HepG2 (cell line): ENCODE data around the gene OR4M1.
"Not testable (repeated sequence)": the region's sequence is repeated elsewhere in the genome, so short reads cannot be mapped to it uniquely, and the experiment has no call there.

Experiments used
- ATF6 ChIP-seq: sonication (generic); formaldehyde crosslinking; conservative IDR thresholded peaks from 2 replicates; pipeline ENCODE4 v1.4.0; 2020; ENCODE audit warnings: missing genetic modification reagents
- BCLAF1 ChIP-seq: fragments of 450-650 bp; IDR thresholded peaks from 2 replicates; pipeline ENCODE4 v1.6.1; 2017; ENCODE audit warnings: mild to moderate bottlenecking
- CEBPB ChIP-seq: IDR thresholded peaks from 2 replicates; pipeline ENCODE4 v1.6.1; 2011; ENCODE audit warnings: low read depth, low read length, improper control_type of control experiment, borderline replicate concordance
- CHD2 ChIP-seq: IDR thresholded peaks from 2 replicates; pipeline ENCODE4 v1.6.1; 2011; ENCODE audit warnings: low read depth, low read length, improper control_type of control experiment
- DDIT3 ChIP-seq: sonication (generic); formaldehyde crosslinking; IDR thresholded peaks from 2 replicates; pipeline ENCODE4 v1.4.0; 2020; ENCODE audit warnings: mild to moderate bottlenecking, missing genetic modification reagents
- E2F5 ChIP-seq: sonication (generic); formaldehyde crosslinking; conservative IDR thresholded peaks from 2 replicates; pipeline ENCODE4 v1.4.0; 2020; ENCODE audit warnings: missing genetic modification reagents
- HNRNPH1 ChIP-seq: fragments of 200-400 bp; formaldehyde crosslinking; optimal IDR thresholded peaks from 2 replicates; pipeline ENCODE3; 2017; ENCODE audit warnings: mild to moderate bottlenecking, low read depth, low read length
- NONO ChIP-seq, 2 experiments: fragments of 450-650 bp in 1 of 2; sonication (generic) in 1 of 2; formaldehyde crosslinking in 1 of 2; IDR thresholded peaks in 1 of 2; conservative IDR thresholded peaks in 1 of 2; 2 replicates each; pipeline versions ENCODE4 v1.6.1 to v1.8.0; 2017 to 2022; ENCODE audit warnings: mild to moderate bottlenecking in 1 of 2, missing genetic modification reagents in 1 of 2, moderate library complexity in 1 of 2
- TARDBP ChIP-seq: sonication (generic); formaldehyde crosslinking; IDR thresholded peaks from 2 replicates; pipeline ENCODE4 v1.8.0; 2022; ENCODE audit warnings: mild to moderate bottlenecking, missing genetic modification reagents
- ZBTB46 ChIP-seq: sonication (generic); formaldehyde crosslinking; IDR thresholded peaks from 2 replicates; pipeline ENCODE4 v1.4.0; 2020; ENCODE audit warnings: mild to moderate bottlenecking, missing genetic modification reagents, borderline replicate concordance
- ZNF12 ChIP-seq: sonication (generic); formaldehyde crosslinking; IDR thresholded peaks from 2 replicates; pipeline ENCODE4 v1.5.0; 2020; ENCODE audit warnings: missing genetic modification reagents
- ZNF503 ChIP-seq: sonication (generic); formaldehyde crosslinking; IDR thresholded peaks from 2 replicates; pipeline ENCODE4 v1.4.0; 2020; ENCODE audit warnings: missing genetic modification reagents

- TF ChIP-seq E2F5 (CRISPR knock-in tag); NONO (IDR thresholded peaks at IDR 0.05); NONO (CRISPR knock-in tag; conservative IDR thresholded peaks at IDR 0.05); ZNF12 (CRISPR knock-in tag); ZBTB46 (CRISPR knock-in tag); BCLAF1; CEBPB; ZNF503 (CRISPR knock-in tag); DDIT3 (CRISPR knock-in tag); TARDBP (CRISPR knock-in tag); ATF6 (CRISPR knock-in tag); HNRNPH1; CHD2: not testable (repeated sequence)
These were observed 54.4 kb downstream of the OR4M1 start for GRCh38 chr14:19827626-19828244.
